GM21529 (cell line): ENCODE results near the gene LAIR1.
"Not testable (repeated sequence)": the region's sequence is repeated elsewhere in the genome, so short reads cannot be mapped to it uniquely, and the experiment has no call there.

Experiments
- ATAC-seq: cut with Tn5 transposase; IDR thresholded peaks from one replicate; pipeline ENCODE4 v1.9.1; 2021; ENCODE audit not compliant: unreplicated experiment

LAIR1 gene

GRCh38 chr19:54379187-54379678, 14.5 kb upstream of the LAIR1 start:
- no peak for ATAC-seq

- no peak for ATAC-seq
Measured at GRCh38 chr19:54376610-54377285, 12.0 kb upstream of the LAIR1 start.

- ATAC-seq, result not testable (repeated sequence)
Measured at GRCh38 chr19:54375181-54375938, 10.6 kb upstream of the LAIR1 start.

DNA sequence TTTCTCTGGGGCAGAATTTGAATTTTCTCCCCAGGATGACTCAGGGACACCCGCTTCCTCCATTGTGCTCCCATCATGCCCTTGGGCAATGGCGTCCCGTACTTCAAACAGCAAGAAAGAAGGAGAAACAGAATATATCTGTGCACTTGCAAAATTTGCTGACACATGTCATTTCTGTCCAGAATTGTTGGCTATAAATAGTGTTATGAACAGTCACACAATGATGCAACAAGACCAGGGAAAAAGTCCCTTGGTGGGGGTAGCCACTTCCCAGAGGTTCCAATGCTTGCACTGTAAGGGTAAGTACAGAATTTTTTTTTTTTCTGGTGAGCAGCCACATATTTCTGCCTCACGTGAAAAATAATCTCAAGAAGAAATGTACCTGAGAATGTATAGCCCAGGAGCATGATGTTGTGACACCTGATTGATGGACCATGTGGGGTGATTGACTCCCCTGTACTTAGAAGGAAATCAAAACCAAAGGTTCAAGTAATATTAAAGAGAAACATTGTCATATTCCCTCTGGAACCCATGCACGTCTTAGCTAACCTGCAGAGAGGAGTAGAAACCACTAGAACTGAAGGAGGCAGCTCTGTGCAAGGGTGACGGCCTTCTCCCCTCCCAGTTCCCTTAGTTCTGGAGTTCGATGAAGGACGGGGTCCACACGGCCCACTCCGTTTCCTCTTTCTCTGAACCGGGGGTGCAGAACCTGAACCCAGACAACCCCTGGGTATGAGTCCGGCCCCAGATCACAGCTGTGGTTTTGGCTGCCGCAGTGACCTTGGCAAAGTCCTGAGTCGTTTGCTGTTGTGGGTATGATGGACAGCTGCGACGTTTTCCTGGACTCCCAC, 9.3 kb upstream of the LAIR1 start:
- no peak for ATAC-seq

GRCh38 chr19:54371453-54371852, 6.7 kb upstream of the LAIR1 start:
- not testable (repeated sequence) for ATAC-seq

DNA sequence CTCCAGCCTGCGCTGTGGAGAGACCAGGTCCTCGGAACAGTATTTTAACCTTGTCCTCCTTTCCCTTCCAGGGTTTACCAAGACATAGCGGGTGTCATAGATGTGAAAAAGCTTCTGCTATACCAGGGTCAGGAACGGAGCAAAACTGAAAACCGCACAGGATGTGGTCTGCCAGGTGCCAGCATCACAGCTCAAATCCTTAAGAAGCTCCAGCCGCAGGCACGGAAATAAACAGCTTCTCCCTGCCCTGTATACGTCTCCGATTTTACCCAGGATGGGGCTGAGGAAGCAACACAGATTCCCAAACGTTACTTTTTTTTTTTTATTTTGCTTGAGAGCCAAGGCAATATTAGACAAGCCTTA, 5.7 kb upstream of the LAIR1 start:
- not testable (repeated sequence) for ATAC-seq

DNA sequence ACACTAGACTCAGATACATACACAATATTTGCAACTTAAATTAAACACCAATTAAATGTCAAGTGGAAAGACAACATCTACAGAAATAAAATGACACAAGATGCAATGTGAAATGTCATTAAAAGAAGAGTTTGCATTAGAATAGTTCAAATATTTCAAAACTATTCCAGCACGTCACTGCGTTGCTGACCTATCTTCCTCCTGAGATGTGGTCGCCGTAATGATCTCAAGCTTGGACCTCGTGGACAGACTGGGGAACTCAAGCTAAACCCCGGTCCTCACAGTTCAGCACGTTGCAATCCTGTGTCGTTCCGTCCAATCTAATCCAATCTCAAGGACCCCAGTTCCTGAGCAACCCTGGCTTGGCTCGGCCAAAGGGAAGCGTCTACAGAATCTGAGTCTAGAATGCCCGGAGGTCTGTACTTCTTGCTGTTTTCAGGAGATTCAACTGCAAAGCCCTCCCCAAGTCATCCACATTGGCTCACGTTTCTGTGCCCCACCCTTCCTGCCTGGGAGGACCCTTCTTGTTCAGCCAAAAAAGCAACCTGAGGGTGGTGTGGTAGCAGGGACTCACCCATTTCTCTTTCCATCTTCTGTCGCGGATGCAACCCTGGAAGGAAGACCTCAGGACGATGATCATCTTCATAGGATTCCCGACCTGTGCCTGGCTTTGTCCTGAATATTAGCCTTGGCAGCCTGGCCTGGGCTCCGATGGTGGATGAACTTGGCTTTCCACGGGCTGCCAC, 5.1 kb upstream of the LAIR1 start:
- ATAC-seq, result not testable (repeated sequence)

- no peak for ATAC-seq
Measured at GRCh38 chr19:54369082-54369687, 4.5 kb upstream of the LAIR1 start.

DNA sequence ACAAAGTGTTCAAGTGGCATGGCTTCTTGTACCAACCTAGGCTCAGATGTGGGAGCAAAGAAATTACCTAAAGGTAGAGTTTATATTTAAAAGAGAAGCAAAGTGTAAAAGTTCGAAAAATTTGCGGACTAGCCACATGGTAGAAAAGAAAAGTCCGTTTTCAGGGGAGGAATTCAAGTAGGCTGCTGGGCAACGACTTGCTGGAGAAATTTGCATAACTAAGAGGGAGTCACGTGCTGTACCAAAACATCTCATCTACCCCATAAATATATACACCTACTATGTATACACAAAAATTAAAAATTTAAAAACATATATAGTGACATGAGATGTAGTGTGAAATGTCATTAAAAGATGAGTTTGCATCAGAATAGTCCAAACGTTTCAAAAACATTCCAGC, 2.1 kb upstream of the LAIR1 start:
- ATAC-seq, result no peak

GRCh38 chr19:54365798-54366197, 1.1 kb upstream of the LAIR1 start:
- ATAC-seq, result not testable (repeated sequence)

- ATAC-seq, result not testable (repeated sequence)
Measured at GRCh38 chr19:54361680-54362422, 2.9 kb downstream of the LAIR1 start.

DNA sequence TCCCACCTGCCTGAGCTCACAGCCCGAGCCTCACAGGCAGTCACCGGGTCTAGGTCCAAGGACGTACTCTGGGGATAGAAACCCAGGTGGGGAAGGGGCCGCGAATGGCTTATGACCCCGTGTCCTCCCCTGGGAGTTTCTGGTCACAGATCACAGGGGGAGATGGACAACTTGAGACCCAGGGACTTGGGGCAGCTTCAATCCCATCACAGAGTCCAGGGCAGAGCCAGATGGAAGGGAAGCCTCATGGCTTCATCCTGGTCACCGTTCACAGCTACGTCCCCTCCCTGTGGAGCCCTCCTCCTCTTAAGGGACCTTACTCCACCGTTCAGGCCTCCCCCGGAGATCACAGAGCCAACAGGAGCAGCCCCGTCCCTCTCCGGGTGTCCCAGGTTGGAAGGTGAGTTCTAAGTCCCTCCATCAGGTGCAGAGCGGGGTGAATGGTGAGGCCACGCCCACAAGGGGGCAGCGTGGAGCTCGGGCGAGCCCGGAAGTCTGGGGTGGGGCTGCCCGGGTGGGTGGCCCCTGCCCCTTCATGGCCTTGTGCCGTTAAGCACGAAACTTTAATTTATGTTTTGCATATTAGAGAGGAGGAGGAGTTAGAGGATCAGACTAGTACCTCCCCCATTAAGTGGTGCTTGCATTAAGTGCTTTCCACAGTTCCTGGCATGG, 5.4 kb downstream of the LAIR1 start:
- ATAC-seq, result peak; percentile 65

DNA sequence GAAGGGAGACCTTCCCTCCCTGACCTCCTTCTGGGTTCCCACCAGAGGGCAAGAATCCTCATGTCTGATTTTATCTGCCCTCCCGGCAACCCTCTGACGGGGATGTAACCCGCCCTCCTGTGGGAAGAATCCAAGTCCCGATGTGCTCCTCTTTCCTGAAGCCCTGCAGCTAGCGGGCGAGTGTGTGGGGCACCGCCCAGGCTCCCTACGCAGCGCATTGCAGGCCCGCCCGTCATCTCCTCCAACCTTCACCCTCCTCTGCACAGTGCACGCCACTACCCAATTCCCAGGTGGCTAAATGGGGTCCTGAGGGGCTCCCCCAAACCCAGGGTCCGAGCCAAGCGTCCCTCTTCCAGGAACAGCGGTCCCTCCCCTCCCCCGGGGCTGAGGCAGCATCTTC, 7.3 kb downstream of the LAIR1 start:
- no peak for ATAC-seq

DNA sequence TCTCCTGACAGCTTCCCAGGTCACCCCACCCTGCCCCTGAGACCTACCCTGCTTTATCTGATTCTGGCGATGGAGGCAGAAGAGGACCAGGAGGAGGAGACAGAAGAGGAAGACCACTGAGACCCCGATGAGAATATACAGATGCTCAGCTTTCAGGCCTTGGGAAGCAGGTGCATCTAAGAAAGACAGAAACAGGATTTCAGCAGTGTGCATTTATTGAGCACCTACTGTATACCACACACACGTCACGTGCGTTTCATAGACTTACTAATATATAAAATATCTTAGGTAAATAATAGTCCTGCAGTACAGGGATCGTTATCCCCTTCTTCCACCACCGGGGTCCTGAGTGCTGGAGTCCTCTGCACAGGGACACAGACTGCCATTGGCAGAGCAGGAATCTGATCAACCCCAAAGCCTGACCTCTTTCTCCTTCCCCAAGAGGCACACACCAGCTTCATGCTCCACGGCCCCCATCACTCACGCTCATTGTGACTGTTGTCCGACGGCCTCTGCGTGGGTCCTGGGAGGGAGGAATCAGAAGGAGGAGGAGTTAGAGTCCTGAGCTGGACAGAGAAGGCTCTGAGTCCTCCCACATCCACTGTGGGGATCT, 8.2 kb downstream of the LAIR1 start:
- ATAC-seq, result no peak

GRCh38 chr19:54355675-54356074, 9.1 kb downstream of the LAIR1 start:
- ATAC-seq, result no peak

GRCh38 chr19:54354761-54355160, 10.0 kb downstream of the LAIR1 start:
- no peak for ATAC-seq

GRCh38 chr19:54352546-54352945, 12.2 kb downstream of the LAIR1 start:
- ATAC-seq, result no peak

DNA sequence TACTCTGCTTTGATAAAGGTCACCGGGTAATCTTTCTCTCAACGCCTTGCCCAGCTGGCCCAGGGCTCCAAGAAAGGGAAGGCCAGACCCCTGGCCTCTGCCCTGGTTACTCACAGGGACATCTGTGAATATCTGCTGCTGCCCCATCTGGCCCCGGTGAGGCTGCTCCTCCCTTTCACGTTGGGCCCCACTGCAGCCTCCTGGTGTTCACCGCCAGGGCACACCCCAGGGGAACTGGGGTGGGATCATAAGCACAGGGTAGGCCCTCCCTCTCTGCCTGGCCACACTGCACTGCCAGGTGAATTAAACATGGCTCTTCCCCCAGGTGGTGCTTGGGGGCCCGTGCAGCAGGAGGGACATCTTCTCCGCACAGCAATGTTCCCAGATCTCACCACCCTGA, 12.7 kb downstream of the LAIR1 start:
- no peak for ATAC-seq

- ATAC-seq, result no peak
Measured at GRCh38 chr19:54351474-54351873, 13.3 kb downstream of the LAIR1 start.
